Tibial nerve (tissue), 4 donors: ENCODE measurements around the gene NXPH3. TPM values are rescaled to one million over a fixed set of nuclear protein-coding genes. Genes with fewer than 3 reads are reported as not detected.

ENCODE experiments used
- DNase-seq, 2 donors: peaks; one replicate each; pipeline ENCODE4 v3.0.0-alpha.2; 2019; ENCODE audit warnings: low spot score in 2 of 2
- H3K27ac ChIP-seq, 4 donors: fragments of 200-600 bp; sonication (generic) in 3 of 4; one replicate each; pipeline ENCODE4 v1.5.1; 2017 to 2019; ENCODE audit warnings: mild to moderate bottlenecking in 1 of 4
- H3K27me3 ChIP-seq, 2 donors: fragments of 200-600 bp; sonication (generic) in 1 of 2; one replicate each; pipeline versions ENCODE4 v1.5.1 to v1.6.0; 2017 to 2019
- H3K36me3 ChIP-seq, 3 donors: fragments of 200-600 bp; sonication (generic); one replicate each; pipeline ENCODE4 v1.5.1; 2018 to 2019
- H3K4me1 ChIP-seq, 4 donors: fragments of 200-600 bp; sonication (generic) in 3 of 4; one replicate each; pipeline ENCODE4 v1.5.1; 2017 to 2019
- H3K4me3 ChIP-seq, 4 donors: fragments of 200-600 bp; sonication (generic) in 3 of 4; one replicate each; pipeline ENCODE4 v1.5.1; 2017 to 2019; ENCODE audit warnings: mild to moderate bottlenecking in 1 of 4, moderate library complexity in 1 of 4
- H3K9me3 ChIP-seq, 4 donors: fragments of 200-600 bp; sonication (generic) in 3 of 4; one replicate each; pipeline ENCODE4 v1.5.1; 2017 to 2019
- CTCF ChIP-seq, 5 experiments: fragments of 200-600 bp in 3 of 5; fragments of 450-650 bp in 2 of 5; sonication (generic) in 3 of 5; IDR thresholded peaks; one replicate each; pipeline ENCODE4 v1.5.1; 2016 to 2019; ENCODE audit warnings: antibody characterized with exemption in 5 of 5, mild to moderate bottlenecking in 3 of 5, moderate library complexity in 2 of 5
- EP300 ChIP-seq, 2 donors: sonication (generic); formaldehyde crosslinking; IDR thresholded peaks; one replicate each; pipeline ENCODE4 v1.6.1; 2017; ENCODE audit warnings: antibody characterized with exemption in 2 of 2, mild to moderate bottlenecking in 1 of 2
- POLR2A ChIP-seq, 2 donors: fragments of 450-650 bp; IDR thresholded peaks; one replicate each; pipeline ENCODE4 v1.6.1; 2017; ENCODE audit warnings: antibody characterized with exemption in 2 of 2, mild to moderate bottlenecking in 2 of 2, moderate library complexity in 2 of 2
- WGBS, 2 donors: methylation state at CpG; one replicate each; pipeline ENCODE4 v1.1.5; 2018; 5-methylcytosine and 5-hydroxymethylcytosine counted together
- total RNA-seq, 4 donors: library from RNA; depleted of rRNA; stranded (reverse); fragments of >200 nt; gene quantifications; one replicate each; pipeline ENCODE4 v1.1.0, GENCODE V29; 2016

The NXPH3 gene
- total RNA-seq, 4 donors from 2014 or later = 5.4 to 21.9 (median 11.4) TPM

GRCh38 chr17:49570540-49571242 is 5.0 kb upstream of the NXPH3 start:
- Histone ChIP-seq H3K4me3 (no peak overlapping the region), H3K4me1 (peaks cover 0 to 66% (median 9%) of the 10 kb centered on the region in 4 donors), H3K9me3 (no peaks in the 10 kb centered on the region), H3K27ac (peak overlapping the region in 2 of 4 donors; percentile 62 to 74), H3K36me3 (no peaks in the 10 kb centered on the region), H3K27me3 (peaks cover 0 to 2% of the 10 kb centered on the region in 2 donors)
- DNase-seq = no peak
- 70 to 81% methylated on average over 5 to 11 of the region's 11 CpGs for WGBS, 2 donors
- TF ChIP-seq EP300 (IDR thresholded peaks at IDR 0.05) (no peak), CTCF (IDR thresholded peaks at IDR 0.05) (no peak), POLR2A (IDR thresholded peaks at IDR 0.05) (no peak)

GRCh38 chr17:49571283-49571682 is 4.4 kb upstream of the NXPH3 start:
- H3K4me1 ChIP-seq = peaks cover 0 to 66% (median 12%) of the 10 kb centered on the region in 4 donors
- H3K9me3 ChIP-seq = no peaks in the 10 kb centered on the region
- WGBS, 2 donors = 63 to 71% methylated on average over 6 of the region's 6 CpGs
- H3K4me3 ChIP-seq = no peak overlapping the region
- H3K27ac ChIP-seq = peak overlapping the region in 1 of 4 donors; percentile 20
- DNase-seq = no peak
- no peaks in the 10 kb centered on the region for H3K36me3 ChIP-seq
- TF ChIP-seq EP300 (IDR thresholded peaks at IDR 0.05) (no peak), POLR2A (IDR thresholded peaks at IDR 0.05) (no peak), CTCF (IDR thresholded peaks at IDR 0.05) (no peak)
- H3K27me3 ChIP-seq = peaks cover 0 to 4% of the 10 kb centered on the region in 2 donors

GRCh38 chr17:49571764-49572163 is 3.9 kb upstream of the NXPH3 start:
- peaks cover 0 to 9% of the 10 kb centered on the region in 2 donors for H3K27me3 ChIP-seq
- H3K9me3 ChIP-seq = no peaks in the 10 kb centered on the region
- H3K36me3 ChIP-seq = no peaks in the 10 kb centered on the region
- H3K4me1 ChIP-seq = peaks cover 0 to 66% (median 15%) of the 10 kb centered on the region in 4 donors
- 51 to 56% methylated on average over 4 of the region's 4 CpGs for WGBS, 2 donors
- peak overlapping the region in 1 of 4 donors; percentile 20 for H3K27ac ChIP-seq
- no peak for TF ChIP-seq CTCF (IDR thresholded peaks at IDR 0.05)
- no peak for TF ChIP-seq EP300 (IDR thresholded peaks at IDR 0.05)
- no peak for TF ChIP-seq POLR2A (IDR thresholded peaks at IDR 0.05)
- no peak for DNase-seq
- H3K4me3 ChIP-seq = no peak overlapping the region

GRCh38 chr17:49572226-49572625 is 3.4 kb upstream of the NXPH3 start:
- TF ChIP-seq EP300 (IDR thresholded peaks at IDR 0.05) (no peak), POLR2A (IDR thresholded peaks at IDR 0.05) (no peak)
- H3K36me3 ChIP-seq = no peaks in the 10 kb centered on the region
- no peak overlapping the region for H3K27ac ChIP-seq
- H3K4me1 ChIP-seq = peaks cover 0 to 66% (median 17%) of the 10 kb centered on the region in 4 donors
- 75 to 90% methylated on average over 3 of the region's 3 CpGs for WGBS, 2 donors
- H3K9me3 ChIP-seq = no peaks in the 10 kb centered on the region
- peaks cover 0 to 11% of the 10 kb centered on the region in 2 donors for H3K27me3 ChIP-seq
- H3K4me3 ChIP-seq = no peak overlapping the region
- DNase-seq = no peak

GRCh38 chr17:49572806-49573420 is 2.8 kb upstream of the NXPH3 start:
- H3K27ac ChIP-seq = no peak overlapping the region
- H3K27me3 ChIP-seq = peaks cover 0 to 11% of the 10 kb centered on the region in 2 donors
- H3K4me1 ChIP-seq = peaks cover 0 to 66% (median 15%) of the 10 kb centered on the region in 4 donors
- DNase-seq = no peak
- no peaks in the 10 kb centered on the region for H3K9me3 ChIP-seq
- WGBS, 2 donors = 89 to 92% methylated on average over 6 of the region's 6 CpGs
- TF ChIP-seq CTCF (IDR thresholded peaks at IDR 0.05) (no peak), EP300 (IDR thresholded peaks at IDR 0.05) (no peak)
- no peak overlapping the region for H3K4me3 ChIP-seq
- H3K36me3 ChIP-seq = no peaks in the 10 kb centered on the region
